ENCODE measurements around the gene SLC17A5.
"Not testable (repeated sequence)": the region's sequence is repeated elsewhere in the genome, so short reads cannot be mapped to it uniquely, and the experiment has no call there.

SLC17A5 gene

GRCh38 chr6:73653571-73654424 is at the start of gene SLC17A5:
TSS of gene SLC17A5 (minus strand) at chr6:73653992. CDS start at chr6:73653886, 106 bp downstream.
- Mint-ChIP-seq H3K27ac (peak within 1 kb of the TSS; percentile 97), H3K36me3 (ENCODE audit: low read depth) (peaks cover 10% of the 10 kb centered on the region), H3K9me3 (no peaks in the 10 kb centered on the region), H3K27me3 (no peaks in the 10 kb centered on the region), H3K4me3 (peak within 1 kb of the TSS; percentile 98), H3K4me1 (ENCODE audit: low read depth) (peaks cover 44% of the 10 kb centered on the region)

GRCh38 chr6:73703466-73703865 is 49.7 kb upstream of the SLC17A5 start:
- Mint-ChIP-seq H3K4me3 (no peak overlapping the region), H3K27ac (peak overlapping the region; percentile 79), H3K4me1 (ENCODE audit: low read depth) (peaks cover 16% of the 10 kb centered on the region), H3K27me3 (peaks cover 23% of the 10 kb centered on the region), H3K36me3 (ENCODE audit: low read depth) (peaks cover 42% of the 10 kb centered on the region), H3K9me3 (no peaks in the 10 kb centered on the region)

GRCh38 chr6:73702444-73702843 is 48.7 kb upstream of the SLC17A5 start:
- peak overlapping the region; percentile 50 for H3K27ac Mint-ChIP-seq
- peaks cover 51% of the 10 kb centered on the region for H3K36me3 Mint-ChIP-seq (ENCODE audit: low read depth)
- no peaks in the 10 kb centered on the region for H3K9me3 Mint-ChIP-seq
- H3K27me3 Mint-ChIP-seq: peaks cover 30% of the 10 kb centered on the region
- H3K4me3 Mint-ChIP-seq: no peak overlapping the region
- peaks cover 24% of the 10 kb centered on the region for H3K4me1 Mint-ChIP-seq (ENCODE audit: low read depth)

- H3K27ac Mint-ChIP-seq: no peak overlapping the region
- H3K9me3 Mint-ChIP-seq: no peaks in the 10 kb centered on the region
- H3K4me1 Mint-ChIP-seq (ENCODE audit: low read depth): peaks cover 47% of the 10 kb centered on the region
- H3K36me3 Mint-ChIP-seq (ENCODE audit: low read depth): peaks cover 57% of the 10 kb centered on the region
- H3K4me3 Mint-ChIP-seq: no peak overlapping the region
- H3K27me3 Mint-ChIP-seq: peaks cover 38% of the 10 kb centered on the region
These were observed 46.1 kb upstream of the SLC17A5 start for GRCh38 chr6:73699676-73700459.

GRCh38 chr6:73696966-73697655 is 43.3 kb upstream of the SLC17A5 start:
- peaks cover 32% of the 10 kb centered on the region for H3K27me3 Mint-ChIP-seq
- peak overlapping the region; percentile 96 for H3K27ac Mint-ChIP-seq
- H3K9me3 Mint-ChIP-seq: no peaks in the 10 kb centered on the region
- H3K4me3 Mint-ChIP-seq: peak overlapping the region; percentile 94
- H3K4me1 Mint-ChIP-seq (ENCODE audit: low read depth): peaks cover 54% of the 10 kb centered on the region
- peaks cover 37% of the 10 kb centered on the region for H3K36me3 Mint-ChIP-seq (ENCODE audit: low read depth)

- Mint-ChIP-seq H3K27me3 (peaks cover 35% of the 10 kb centered on the region), H3K27ac (peak within 1 kb of the TSS; percentile 96), H3K4me1 (ENCODE audit: low read depth) (peaks cover 59% of the 10 kb centered on the region), H3K9me3 (no peaks in the 10 kb centered on the region), H3K4me3 (peak within 1 kb of the TSS; percentile 94), H3K36me3 (ENCODE audit: low read depth) (peaks cover 30% of the 10 kb centered on the region)
These were observed 42.0 kb upstream of the SLC17A5 start, which contains the start of gene CD109 for GRCh38 chr6:73695619-73696421. TSS of gene CD109 (plus strand) at chr6:73696203. CDS start at chr6:73696216, 13 bp downstream.

- peaks cover 38% of the 10 kb centered on the region for H3K27me3 Mint-ChIP-seq
- peak overlapping the region; percentile 92 for H3K27ac Mint-ChIP-seq
- H3K4me1 Mint-ChIP-seq (ENCODE audit: low read depth): peaks cover 55% of the 10 kb centered on the region
- H3K9me3 Mint-ChIP-seq: no peaks in the 10 kb centered on the region
- peak overlapping the region; percentile 94 for H3K4me3 Mint-ChIP-seq
- peaks cover 25% of the 10 kb centered on the region for H3K36me3 Mint-ChIP-seq (ENCODE audit: low read depth)
These were observed 41.1 kb upstream of the SLC17A5 start for GRCh38 chr6:73694711-73695411.

- no peak overlapping the region for H3K4me3 Mint-ChIP-seq
- peak overlapping the region; percentile 11 for H3K27ac Mint-ChIP-seq
- peaks cover 32% of the 10 kb centered on the region for H3K27me3 Mint-ChIP-seq
- no peaks in the 10 kb centered on the region for H3K9me3 Mint-ChIP-seq
- H3K36me3 Mint-ChIP-seq (ENCODE audit: low read depth): no peaks in the 10 kb centered on the region
- H3K4me1 Mint-ChIP-seq (ENCODE audit: low read depth): peaks cover 30% of the 10 kb centered on the region
These were observed 37.7 kb upstream of the SLC17A5 start for GRCh38 chr6:73691512-73691911.

- Mint-ChIP-seq H3K27me3 (peaks cover 38% of the 10 kb centered on the region), H3K4me1 (ENCODE audit: low read depth) (peaks cover 18% of the 10 kb centered on the region), H3K27ac (no peak overlapping the region), H3K4me3 (no peak overlapping the region), H3K9me3 (no peaks in the 10 kb centered on the region), H3K36me3 (ENCODE audit: low read depth) (no peaks in the 10 kb centered on the region)
These were observed 36.3 kb upstream of the SLC17A5 start for GRCh38 chr6:73690056-73690455.

GRCh38 chr6:73688351-73688750 is 34.6 kb upstream of the SLC17A5 start:
- peaks cover 9% of the 10 kb centered on the region for H3K4me1 Mint-ChIP-seq (ENCODE audit: low read depth)
- H3K4me3 Mint-ChIP-seq: no peak overlapping the region
- no peak overlapping the region for H3K27ac Mint-ChIP-seq
- peaks cover 6% of the 10 kb centered on the region for H3K9me3 Mint-ChIP-seq
- H3K36me3 Mint-ChIP-seq (ENCODE audit: low read depth): no peaks in the 10 kb centered on the region
- peaks cover 49% of the 10 kb centered on the region for H3K27me3 Mint-ChIP-seq

GRCh38 chr6:73683574-73683973 is 29.8 kb upstream of the SLC17A5 start:
- peaks cover 39% of the 10 kb centered on the region for H3K27me3 Mint-ChIP-seq
- not testable (repeated sequence) for H3K9me3 Mint-ChIP-seq; H3K36me3 Mint-ChIP-seq (ENCODE audit: low read depth); H3K4me1 Mint-ChIP-seq (ENCODE audit: low read depth); H3K4me3 Mint-ChIP-seq; H3K27ac Mint-ChIP-seq

GRCh38 chr6:73680289-73680918 is 26.6 kb upstream of the SLC17A5 start:
- H3K36me3 Mint-ChIP-seq (ENCODE audit: low read depth): no peaks in the 10 kb centered on the region
- H3K4me3 Mint-ChIP-seq: no peak overlapping the region
- peaks cover 21% of the 10 kb centered on the region for H3K27me3 Mint-ChIP-seq
- H3K27ac Mint-ChIP-seq: no peak overlapping the region
- peaks cover 3% of the 10 kb centered on the region for H3K4me1 Mint-ChIP-seq (ENCODE audit: low read depth)
- peaks cover 6% of the 10 kb centered on the region for H3K9me3 Mint-ChIP-seq

- not testable (repeated sequence) for H3K27ac Mint-ChIP-seq; H3K4me1 Mint-ChIP-seq (ENCODE audit: low read depth); H3K9me3 Mint-ChIP-seq; H3K36me3 Mint-ChIP-seq (ENCODE audit: low read depth); H3K4me3 Mint-ChIP-seq
- peaks cover 21% of the 10 kb centered on the region for H3K27me3 Mint-ChIP-seq
These were observed 26.1 kb upstream of the SLC17A5 start for GRCh38 chr6:73679846-73680245.
